ENCODE measurements around the gene GIT2. TPM values are rescaled to one million over a fixed set of nuclear protein-coding genes. Genes with fewer than 3 reads are reported as not detected.

The GIT2 gene
- total and polyA plus RNA-seq, 2 of the 8 experiments (the other 6 are each of a cell fraction or from before 2014, with no cell fraction given), result 9.6 to 20.7 TPM

DNA sequence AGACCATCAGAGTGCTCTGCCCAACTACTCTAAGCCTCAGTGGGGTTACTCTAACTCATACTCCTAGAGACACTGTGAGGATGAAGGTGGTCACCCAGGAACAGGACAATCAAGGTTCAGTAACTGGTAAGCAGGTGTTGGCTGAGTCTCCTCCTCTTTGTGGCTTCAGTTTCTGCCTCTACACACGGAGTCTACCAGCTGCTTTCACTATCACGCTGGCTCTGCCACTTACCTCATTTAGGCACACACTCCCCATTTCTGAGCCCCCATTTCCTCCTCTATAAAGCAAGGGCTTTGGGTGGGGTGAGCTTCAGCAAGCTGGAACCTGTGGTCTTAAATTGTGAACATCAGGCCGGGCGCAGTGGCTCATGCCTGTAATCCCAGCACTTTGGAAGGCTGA lies 103.4 kb downstream of the GIT2 start:
- Histone ChIP-seq H3K4me2 (ENCODE audit: insufficient read depth in 1 of 2, low read depth in 2 of 2, low read length in 2 of 2) (no peak overlapping the region), H3K36me3 (ENCODE audit: control insufficient read depth in 2 of 4, insufficient read depth in 4 of 4, low read length in 3 of 4) (no peaks in the 10 kb centered on the region), H2BK120ac (replicated peaks; ENCODE audit: low read depth, low read length) (no peak overlapping the region), H3K27me3 (replicated peaks in 1 of 4; ENCODE audit: control insufficient read depth in 3 of 4, extremely low read depth in 1 of 4, insufficient read depth in 3 of 4, low read length in 3 of 4) (peaks cover 11 to 29% (median 27%) of the 10 kb centered on the region in 4 experiments), H4K5ac (ENCODE audit: insufficient read length, low read depth, low read length) (no peak overlapping the region), H2BK15ac (ENCODE audit: low read length) (no peak overlapping the region), H2AFZ (ENCODE audit: low read length) (no peak overlapping the region), H2BK5ac (ENCODE audit: low read depth, low read length) (no peak overlapping the region), H3K4ac (replicated peaks; ENCODE audit: insufficient read length, low read depth, low read length) (no peak overlapping the region), H3K79me2 (ENCODE audit: control insufficient read depth in 1 of 2, insufficient read depth in 2 of 2, low read length in 2 of 2) (no peaks in the 10 kb centered on the region), H3K4me1 (replicated peaks in 1 of 4; ENCODE audit: control insufficient read depth in 3 of 4, insufficient read depth in 4 of 4, low read length in 3 of 4) (peaks cover 0 to 4% (median 0%) of the 10 kb centered on the region in 4 experiments; a peak in 1 of 7 replicates), H2AK5ac (ENCODE audit: low read depth, low read length) (no peak overlapping the region), H3K23ac (ENCODE audit: insufficient read length) (no peak overlapping the region), H2BK12ac (ENCODE audit: low read depth, low read length) (no peak overlapping the region), H4K20me1 (replicated peaks in 1 of 2; ENCODE audit: control insufficient read depth in 1 of 2, insufficient read depth in 2 of 2, low read length in 2 of 2) (no peaks in the 10 kb centered on the region), H2BK20ac (ENCODE audit: low read length) (no peak overlapping the region), H3K56ac (replicated peaks; ENCODE audit: insufficient read length, low read depth, low read length) (no peak overlapping the region), H3K79me1 (ENCODE audit: low read depth, low read length) (no peaks in the 10 kb centered on the region), H3K4me3 (ENCODE audit: extremely low read depth in 1 of 4, insufficient read depth in 2 of 4, low read depth in 3 of 4, low read length in 4 of 4) (no peak overlapping the region), H3K9me3 (ENCODE audit: insufficient read depth in 2 of 2, low read depth in 1 of 2, low read length in 1 of 2) (no peaks in the 10 kb centered on the region), H3K14ac (ENCODE audit: insufficient read length) (no peak overlapping the region), H3K9ac (replicated peaks in 1 of 4; ENCODE audit: extremely low read depth in 1 of 4, low read depth in 3 of 4, low read length in 3 of 4) (no peak overlapping the region), H3K23me2 (ENCODE audit: low read depth, low read length) (no peaks in the 10 kb centered on the region), H4K91ac (replicated peaks; ENCODE audit: insufficient read length, low read length) (no peak overlapping the region), H4K8ac (ENCODE audit: extremely low read depth, insufficient read depth, low read length) (no peak overlapping the region), H3K27ac (ENCODE audit: low read depth, low read length) (no peak overlapping the region), H3K18ac (ENCODE audit: extremely low read depth, low read length) (no peak overlapping the region)
- POLR2A ChIA-PET (ENCODE audit: partially characterized antibody), result interaction anchor here (2.2 kb wide), 1 partner anchor 11 kb away, joined by 8 read pairs; the partner anchor contains the start of gene GLTP
- WGBS, 2 experiments (ENCODE audit: extremely low coverage in 1 of 2, insufficient coverage in 1 of 2, insufficient read length in 1 of 2, insufficient replicate concordance in 2 of 2, low coverage in 1 of 2, low lambda C conversion rate in 2 of 2, missing lambda C conversion rate in 1 of 2), result 94% methylated on average over 4 of the region's 4 CpGs; no CpG with 5 or more reads in 1 of the 2 experiments
- TF ChIP-seq SIX5 (IDR thresholded peaks at IDR 0.05; ENCODE audit: low read depth, low read length), result no peak
- no peak for TF ChIP-seq CHD2 (IDR thresholded peaks at IDR 0.05; ENCODE audit: low read length)
- no peak for TF ChIP-seq SP1 (IDR thresholded peaks at IDR 0.05; ENCODE audit: low read depth, low read length)
- TF ChIP-seq CEBPB (IDR thresholded peaks at IDR 0.05; ENCODE audit: low read depth, low read length), result no peak
- no peak for TF ChIP-seq CBX5 (IDR thresholded peaks at IDR 0.05; ENCODE audit: low read depth, low read length)
- no peak for TF ChIP-seq SRF (IDR thresholded peaks at IDR 0.05; ENCODE audit: low read depth, low read length)
- no peak for TF ChIP-seq KDM4A (IDR thresholded peaks at IDR 0.05; ENCODE audit: low read depth, low read length, severe bottlenecking)
- no peak for TF ChIP-seq JUN (IDR thresholded peaks at IDR 0.05; ENCODE audit: low read depth, low read length)
- no peak for TF ChIP-seq SUZ12 (IDR thresholded peaks at IDR 0.05; ENCODE audit: low read length)
- no peak for TF ChIP-seq SIN3A (conservative IDR thresholded peaks at IDR 0.05 in 1 of 2, IDR thresholded peaks at IDR 0.05 in 1 of 2; ENCODE audit: low read depth in 1 of 2, low read length in 2 of 2)
- DNase-seq (ENCODE audit: low read depth in 1 of 2, low spot score in 2 of 2), result no peak
- no peak for FAIRE-seq
- CTCF ChIA-PET (ENCODE audit: partially characterized antibody), result interaction anchor here (0.5 to 1.0 kb wide), 2 partner anchors 48 to 970 kb away, joined by 3 to 4 read pairs; no protein-coding TSS in a partner anchor
